GM23338 (cell line): ENCODE results near the gene TBPL1. TPM values are rescaled to one million over a fixed set of nuclear protein-coding genes. Genes with fewer than 3 reads are reported as not detected.

Experiments used
- ATAC-seq: fragments of 200-7000 bp; cut with Tn5 transposase; 3 replicates; pipeline ENCODE4 v1.9.1; 2020
- DNase-seq: peaks from one replicate; pipeline ENCODE4 v3.0.0-alpha.2; 2015; ENCODE audit warnings: low spot score
- H2AFZ ChIP-seq: fragments of 200-600 bp; sonication (generic); 2 replicates; pipeline ENCODE4 v1.8.0; 2016; ENCODE audit warnings: antibody characterized with exemption, mild to moderate bottlenecking, moderate library complexity
- H3F3A ChIP-seq: fragments of 200-600 bp; sonication (generic); replicated peaks from 2 replicates; pipeline ENCODE4 v1.8.0; 2017; ENCODE audit warnings: antibody characterized with exemption, mixed run types, low read depth
- H3K27ac ChIP-seq: fragments of 200-600 bp; sonication (generic); 2 replicates; pipeline ENCODE4 v1.6.1; 2016; ENCODE audit warnings: low read depth
- H3K27me3 ChIP-seq: fragments of 200-600 bp; sonication (generic); 2 replicates; pipeline ENCODE4 v1.8.0; 2016; ENCODE audit warnings: mild to moderate bottlenecking, mixed run types, moderate library complexity; ENCODE audit not compliant: insufficient read depth
- H3K36me3 ChIP-seq: fragments of 200-600 bp; sonication (generic); 2 replicates; pipeline ENCODE4 v1.8.0; 2016; ENCODE audit warnings: mild to moderate bottlenecking; ENCODE audit not compliant: insufficient read depth
- H3K4me1 ChIP-seq: fragments of 200-600 bp; sonication (generic); 2 replicates; pipeline ENCODE4 v1.8.0; 2016; ENCODE audit warnings: mild to moderate bottlenecking, moderate library complexity; ENCODE audit not compliant: insufficient read depth
- H3K4me2 ChIP-seq: fragments of 200-600 bp; sonication (generic); 2 replicates; pipeline ENCODE4 v1.7.1; 2017; ENCODE audit warnings: mixed run types
- H3K4me3 ChIP-seq: fragments of 200-600 bp; sonication (generic); 2 replicates; pipeline ENCODE4 v1.6.1; 2016; ENCODE audit warnings: mixed run types
- H3K79me2 ChIP-seq: fragments of 200-600 bp; sonication (generic); replicated peaks from 2 replicates; pipeline ENCODE4 v1.8.0; 2017; ENCODE audit warnings: mild to moderate bottlenecking; ENCODE audit not compliant: insufficient read depth
- H3K9me2 ChIP-seq: fragments of 200-600 bp; sonication (generic); 2 replicates; pipeline ENCODE4 v1.8.0; 2017; ENCODE audit not compliant: insufficient read depth
- H4K20me1 ChIP-seq: fragments of 200-600 bp; sonication (generic); replicated peaks from 2 replicates; pipeline ENCODE4 v1.8.0; 2017; ENCODE audit warnings: mild to moderate bottlenecking; ENCODE audit not compliant: insufficient read depth
- H3K27ac Mint-ChIP-seq: 2 replicates; pipeline ENCODE4 v1.8.0; 2020; ENCODE audit warnings: inconsistent platforms, mild to moderate bottlenecking, moderate library complexity, mixed read lengths
- H3K27me3 Mint-ChIP-seq: 3 replicates; pipeline ENCODE4 v1.8.0; 2022; ENCODE audit warnings: low read depth, mild to moderate bottlenecking, moderate library complexity, mixed read lengths, inconsistent platforms; ENCODE audit not compliant: insufficient read depth, poor library complexity
- H3K36me3 Mint-ChIP-seq: 3 replicates; pipeline ENCODE4 v1.8.0; 2021; ENCODE audit warnings: low read depth, mild to moderate bottlenecking, inconsistent platforms, moderate library complexity, mixed read lengths
- H3K4me1 Mint-ChIP-seq: 3 replicates; pipeline ENCODE4 v1.8.0; 2020; ENCODE audit warnings: mild to moderate bottlenecking, inconsistent platforms, mixed read lengths
- H3K4me3 Mint-ChIP-seq: 3 replicates; pipeline ENCODE4 v1.8.0; 2021; ENCODE audit warnings: moderate library complexity, mild to moderate bottlenecking, inconsistent platforms, mixed read lengths
- H3K9me3 Mint-ChIP-seq: 3 replicates; pipeline ENCODE4 v1.8.0; 2020; ENCODE audit warnings: moderate library complexity, mild to moderate bottlenecking, inconsistent platforms, mixed read lengths
- CREB1 ChIP-seq: fragments of 250-450 bp; sonication (Bioruptor Pico); IDR thresholded peaks from 2 replicates; pipeline ENCODE4 v1.5.0; 2020; ENCODE audit warnings: low read depth, mild to moderate bottlenecking, moderate library complexity
- ETS1 ChIP-seq: IDR thresholded peaks from 2 replicates; pipeline ENCODE4 v1.6.1; 2016; ENCODE audit warnings: antibody characterized with exemption
- EZH2phosphoT487 ChIP-seq: fragments of 200-600 bp; sonication (generic); IDR thresholded peaks from one replicate; pipeline ENCODE4 v1.8.1; 2018; ENCODE audit warnings: antibody characterized with exemption; ENCODE audit not compliant: unreplicated experiment
- JUNB ChIP-seq: IDR thresholded peaks from one replicate; pipeline ENCODE4 v1.6.1; 2016; ENCODE audit warnings: antibody characterized with exemption; ENCODE audit not compliant: unreplicated experiment
- NANOG ChIP-seq: IDR thresholded peaks from 2 replicates; pipeline ENCODE4 v1.6.1; 2016; ENCODE audit warnings: antibody characterized with exemption, borderline replicate concordance
- POLR2AphosphoS5 ChIP-seq: IDR thresholded peaks from 2 replicates; pipeline ENCODE4 v1.6.1; 2016; ENCODE audit warnings: antibody characterized with exemption, low read depth
- STAT1 ChIP-seq: IDR thresholded peaks from one replicate; pipeline ENCODE4 v1.6.1; 2016; ENCODE audit warnings: antibody characterized with exemption; ENCODE audit not compliant: unreplicated experiment
- ZNF114 ChIP-seq: fragments of 250-450 bp; sonication (Bioruptor Pico); IDR thresholded peaks from 2 replicates; pipeline ENCODE4 v1.5.0; 2020; ENCODE audit warnings: mild to moderate bottlenecking, moderate library complexity
- ZNF331 ChIP-seq: fragments of 250-450 bp; sonication (Bioruptor Pico); IDR thresholded peaks from 2 replicates; pipeline ENCODE4 v1.5.0; 2020; ENCODE audit warnings: low read depth, mild to moderate bottlenecking, moderate library complexity
- polyA plus RNA-seq: library from polyadenylated mRNA; unstranded; fragments of >200 nt; fragmentation: Nextera tagmentation; extraction: Ambion mirVana; gene quantifications from 2 replicates; pipeline ENCODE4 v1.2.1, GENCODE V29; 2016
- total RNA-seq: library from RNA; depleted of rRNA; stranded (reverse); fragments of >200 nt; shearing (Covaris generic); gene quantifications from 2 replicates; pipeline ENCODE4 v1.2.3, GENCODE V29; 2014
- TF ChIP-seq, protein P1 (sequence below): IDR thresholded peaks from one replicate; pipeline ENCODE4 v1.6.1; 2018; ENCODE audit warnings: antibody characterized with exemption; ENCODE audit not compliant: unreplicated experiment
- TF ChIP-seq, protein P2 (sequence below), 2 experiments: fragments of 200-600 bp in 1 of 2; sonication (generic) in 1 of 2; conservative IDR thresholded peaks; 2 replicates each; pipeline versions ENCODE4 v1.5.1 to v1.6.1; 2016 to 2017; ENCODE audit warnings: antibody characterized with exemption in 2 of 2, low read depth in 2 of 2, mild to moderate bottlenecking in 2 of 2, moderate library complexity in 1 of 2

TBPL1 gene
- total and polyA plus RNA-seq, 2 experiments from 2014 or later, result 72.9 to 139 TPM

GRCh38 chr6:133989525-133989924, 36.5 kb downstream of the TBPL1 start:
- no peaks in the 10 kb centered on the region for H3K9me2 ChIP-seq
- no peak overlapping the region for H3K4me2 ChIP-seq
- peaks cover 9% of the 10 kb centered on the region; the same call in 1 of the 2 replicates for H3K36me3 ChIP-seq
- H3K27ac ChIP-seq, result no peak overlapping the region
- H2AFZ ChIP-seq, result no peak overlapping the region
- no peak overlapping the region for H3K4me3 ChIP-seq
- H4K20me1 ChIP-seq, result no peaks in the 10 kb centered on the region
- TF ChIP-seq, protein P1, sequence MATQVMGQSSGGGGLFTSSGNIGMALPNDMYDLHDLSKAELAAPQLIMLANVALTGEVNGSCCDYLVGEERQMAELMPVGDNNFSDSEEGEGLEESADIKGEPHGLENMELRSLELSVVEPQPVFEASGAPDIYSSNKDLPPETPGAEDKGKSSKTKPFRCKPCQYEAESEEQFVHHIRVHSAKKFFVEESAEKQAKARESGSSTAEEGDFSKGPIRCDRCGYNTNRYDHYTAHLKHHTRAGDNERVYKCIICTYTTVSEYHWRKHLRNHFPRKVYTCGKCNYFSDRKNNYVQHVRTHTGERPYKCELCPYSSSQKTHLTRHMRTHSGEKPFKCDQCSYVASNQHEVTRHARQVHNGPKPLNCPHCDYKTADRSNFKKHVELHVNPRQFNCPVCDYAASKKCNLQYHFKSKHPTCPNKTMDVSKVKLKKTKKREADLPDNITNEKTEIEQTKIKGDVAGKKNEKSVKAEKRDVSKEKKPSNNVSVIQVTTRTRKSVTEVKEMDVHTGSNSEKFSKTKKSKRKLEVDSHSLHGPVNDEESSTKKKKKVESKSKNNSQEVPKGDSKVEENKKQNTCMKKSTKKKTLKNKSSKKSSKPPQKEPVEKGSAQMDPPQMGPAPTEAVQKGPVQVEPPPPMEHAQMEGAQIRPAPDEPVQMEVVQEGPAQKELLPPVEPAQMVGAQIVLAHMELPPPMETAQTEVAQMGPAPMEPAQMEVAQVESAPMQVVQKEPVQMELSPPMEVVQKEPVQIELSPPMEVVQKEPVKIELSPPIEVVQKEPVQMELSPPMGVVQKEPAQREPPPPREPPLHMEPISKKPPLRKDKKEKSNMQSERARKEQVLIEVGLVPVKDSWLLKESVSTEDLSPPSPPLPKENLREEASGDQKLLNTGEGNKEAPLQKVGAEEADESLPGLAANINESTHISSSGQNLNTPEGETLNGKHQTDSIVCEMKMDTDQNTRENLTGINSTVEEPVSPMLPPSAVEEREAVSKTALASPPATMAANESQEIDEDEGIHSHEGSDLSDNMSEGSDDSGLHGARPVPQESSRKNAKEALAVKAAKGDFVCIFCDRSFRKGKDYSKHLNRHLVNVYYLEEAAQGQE, result no peak
- Mint-ChIP-seq H3K27me3 (no peaks in the 10 kb centered on the region), H3K4me3 (no peak overlapping the region), H3K9me3 (no peaks in the 10 kb centered on the region), H3K36me3 (peaks cover 14% of the 10 kb centered on the region; the same call in 2 of the 3 replicates), H3K4me1 (peaks cover 23% of the 10 kb centered on the region), H3K27ac (peak overlapping the region; percentile 9; the same call in 1 of the 2 replicates)
- ATAC-seq, result no peak
- H3K79me2 ChIP-seq, result no peaks in the 10 kb centered on the region
- no peaks in the 10 kb centered on the region for H3K27me3 ChIP-seq
- no peak for DNase-seq
- H3K4me1 ChIP-seq, result peaks cover 13% of the 10 kb centered on the region
- H3F3A ChIP-seq, result no peaks in the 10 kb centered on the region

GRCh38 chr6:133990321-133990720, 37.3 kb downstream of the TBPL1 start:
- H3K4me1 Mint-ChIP-seq, result peaks cover 23% of the 10 kb centered on the region
- no peak overlapping the region for H3K27ac ChIP-seq
- no peaks in the 10 kb centered on the region for H3K9me2 ChIP-seq
- peaks cover 8% of the 10 kb centered on the region; the same call in 2 of the 3 replicates for H3K36me3 Mint-ChIP-seq
- no peaks in the 10 kb centered on the region for H4K20me1 ChIP-seq
- no peak overlapping the region for H3K27ac Mint-ChIP-seq
- H3K4me3 Mint-ChIP-seq, result no peak overlapping the region
- H3K4me2 ChIP-seq, result no peak overlapping the region
- H3K4me3 ChIP-seq, result no peak overlapping the region
- DNase-seq, result no peak
- H3F3A ChIP-seq, result no peaks in the 10 kb centered on the region
- no peaks in the 10 kb centered on the region for H3K27me3 Mint-ChIP-seq
- peaks cover 5% of the 10 kb centered on the region; the same call in 1 of the 2 replicates for H3K36me3 ChIP-seq
- ATAC-seq, result no peak
- peaks cover 13% of the 10 kb centered on the region for H3K4me1 ChIP-seq
- no peak for TF ChIP-seq ZNF331 (CRISPR knock-in tag)
- no peak for TF ChIP-seq STAT1
- no peak for TF ChIP-seq JUNB
- no peak for TF ChIP-seq EZH2phosphoT487
- TF ChIP-seq NANOG, result no peak
- H3K27me3 ChIP-seq, result no peaks in the 10 kb centered on the region
- H3K79me2 ChIP-seq, result no peaks in the 10 kb centered on the region
- no peaks in the 10 kb centered on the region for H3K9me3 Mint-ChIP-seq
- H2AFZ ChIP-seq, result no peak overlapping the region

DNA sequence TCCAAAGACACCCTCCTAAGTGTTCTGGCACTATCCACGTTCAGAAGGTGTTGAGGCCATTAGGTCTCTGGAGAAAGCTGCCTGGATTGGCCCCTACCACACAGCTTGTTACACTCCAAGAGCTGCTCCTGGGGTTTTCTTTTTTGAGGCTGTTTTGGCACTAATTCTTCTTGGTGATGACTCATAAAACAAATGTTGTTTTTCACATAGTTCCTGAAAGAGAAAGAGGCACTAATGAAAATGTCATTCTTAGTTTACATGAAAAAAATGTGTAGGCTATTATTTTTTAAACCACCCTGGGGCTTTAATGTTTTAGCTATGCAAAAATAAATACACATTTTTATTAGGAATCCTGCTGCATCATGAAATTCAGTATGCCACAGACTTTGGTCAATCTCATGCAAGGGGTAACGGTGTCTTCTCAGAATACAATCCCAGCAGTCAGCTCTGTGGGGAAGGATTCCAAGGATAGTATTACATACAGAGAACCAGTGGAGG, 38.1 kb downstream of the TBPL1 start:
- Histone ChIP-seq H3F3A (no peaks in the 10 kb centered on the region), H3K9me2 (no peaks in the 10 kb centered on the region), H3K4me3 (no peak overlapping the region), H3K4me1 (peaks cover 17% of the 10 kb centered on the region), H2AFZ (no peak overlapping the region), H3K4me2 (no peak overlapping the region), H3K79me2 (no peaks in the 10 kb centered on the region), H3K27ac (no peak overlapping the region), H3K27me3 (no peaks in the 10 kb centered on the region), H3K36me3 (no peaks in the 10 kb centered on the region), H4K20me1 (no peaks in the 10 kb centered on the region)
- DNase-seq (no peak), ATAC-seq (peak; percentile 45)
- H3K9me3 Mint-ChIP-seq, result no peaks in the 10 kb centered on the region
- no peak overlapping the region for H3K27ac Mint-ChIP-seq
- no peaks in the 10 kb centered on the region for H3K27me3 Mint-ChIP-seq
- H3K36me3 Mint-ChIP-seq, result 0 out of 3 replicates have a peak, but pooled peaks cover under 1% of the 10 kb centered on the region
- no peak overlapping the region for H3K4me3 Mint-ChIP-seq
- peaks cover 19% of the 10 kb centered on the region for H3K4me1 Mint-ChIP-seq
- TF ChIP-seq, protein P2, sequence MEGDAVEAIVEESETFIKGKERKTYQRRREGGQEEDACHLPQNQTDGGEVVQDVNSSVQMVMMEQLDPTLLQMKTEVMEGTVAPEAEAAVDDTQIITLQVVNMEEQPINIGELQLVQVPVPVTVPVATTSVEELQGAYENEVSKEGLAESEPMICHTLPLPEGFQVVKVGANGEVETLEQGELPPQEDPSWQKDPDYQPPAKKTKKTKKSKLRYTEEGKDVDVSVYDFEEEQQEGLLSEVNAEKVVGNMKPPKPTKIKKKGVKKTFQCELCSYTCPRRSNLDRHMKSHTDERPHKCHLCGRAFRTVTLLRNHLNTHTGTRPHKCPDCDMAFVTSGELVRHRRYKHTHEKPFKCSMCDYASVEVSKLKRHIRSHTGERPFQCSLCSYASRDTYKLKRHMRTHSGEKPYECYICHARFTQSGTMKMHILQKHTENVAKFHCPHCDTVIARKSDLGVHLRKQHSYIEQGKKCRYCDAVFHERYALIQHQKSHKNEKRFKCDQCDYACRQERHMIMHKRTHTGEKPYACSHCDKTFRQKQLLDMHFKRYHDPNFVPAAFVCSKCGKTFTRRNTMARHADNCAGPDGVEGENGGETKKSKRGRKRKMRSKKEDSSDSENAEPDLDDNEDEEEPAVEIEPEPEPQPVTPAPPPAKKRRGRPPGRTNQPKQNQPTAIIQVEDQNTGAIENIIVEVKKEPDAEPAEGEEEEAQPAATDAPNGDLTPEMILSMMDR (conservative IDR thresholded peaks at IDR 0.05; ENCODE audit: low read depth in 2 of 2), result no peak
- TF ChIP-seq POLR2AphosphoS5 (no peak), ZNF114 (no peak), NANOG (no peak), CREB1 (CRISPR knock-in tag) (no peak), STAT1 (no peak), ETS1 (no peak), ZNF331 (CRISPR knock-in tag) (no peak), EZH2phosphoT487 (no peak)
